NCI-H2227 treated with DMSO at 0.1 percent for 48 hours (cell line): ENCODE results near the gene JAZF1.

ENCODE experiments used
- DNase-seq: peaks from one replicate; lab custom pipeline; 2025; lab: John Stamatoyannopoulos, UW

Gene JAZF1

DNA sequence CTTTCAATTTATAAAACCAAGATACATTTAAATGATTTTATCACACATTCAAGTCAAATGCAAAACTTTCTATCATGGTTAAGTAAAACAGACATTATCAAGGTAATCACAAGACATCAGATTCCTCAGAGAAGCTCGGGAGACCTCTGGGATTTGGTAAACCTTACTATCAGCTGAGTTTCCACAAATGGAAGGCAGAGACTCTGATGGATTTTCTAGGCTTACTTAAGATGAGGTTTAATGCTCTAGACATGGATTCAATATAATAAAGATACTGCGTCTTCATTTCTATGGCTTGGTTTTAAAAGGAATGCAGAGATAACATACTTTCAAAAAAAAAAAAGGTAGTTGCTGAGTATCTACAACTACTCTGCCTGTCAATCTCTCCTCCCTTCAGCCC lies 171.7 kb downstream of the JAZF1 start:
- no peak for DNase-seq

DNA sequence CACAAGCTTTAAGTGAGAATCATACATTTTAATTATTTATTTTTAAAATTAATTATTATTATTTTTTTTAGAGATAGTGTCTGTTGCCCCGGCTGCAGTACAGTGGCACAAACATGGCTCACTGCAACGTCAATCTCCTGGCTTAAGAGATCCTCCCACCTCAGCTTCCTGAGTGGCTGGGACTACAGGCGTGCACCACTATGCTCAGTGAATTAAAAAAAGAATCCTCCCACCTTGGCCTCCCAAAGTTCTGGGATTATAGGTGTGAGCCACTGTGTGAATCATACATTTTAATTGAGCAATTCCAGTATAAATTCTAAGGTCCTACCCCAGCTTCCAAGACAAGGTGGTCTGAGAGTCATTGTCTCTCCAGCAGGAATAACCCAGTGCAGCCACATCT lies 172.4 kb downstream of the JAZF1 start:
- no peak for DNase-seq

DNA sequence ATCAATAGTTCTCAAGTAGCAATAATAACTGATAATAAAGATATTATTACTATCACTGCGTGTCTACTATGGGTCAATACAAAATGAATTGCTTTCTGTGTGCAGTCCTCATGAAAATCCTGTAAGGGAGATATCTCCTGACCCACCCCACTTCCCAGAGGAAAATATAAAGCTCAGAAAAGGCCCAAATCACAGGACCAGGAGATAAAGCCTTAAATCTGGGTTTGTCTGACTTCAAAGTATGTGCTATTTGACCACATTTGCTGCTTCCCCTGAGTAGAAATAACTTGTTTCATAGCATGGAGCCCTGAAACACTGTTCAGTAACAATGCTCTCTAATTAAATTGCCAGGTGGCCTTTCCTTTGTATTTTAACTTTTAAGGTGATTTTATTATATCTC lies 174.1 kb downstream of the JAZF1 start:
- DNase-seq = no peak

DNA sequence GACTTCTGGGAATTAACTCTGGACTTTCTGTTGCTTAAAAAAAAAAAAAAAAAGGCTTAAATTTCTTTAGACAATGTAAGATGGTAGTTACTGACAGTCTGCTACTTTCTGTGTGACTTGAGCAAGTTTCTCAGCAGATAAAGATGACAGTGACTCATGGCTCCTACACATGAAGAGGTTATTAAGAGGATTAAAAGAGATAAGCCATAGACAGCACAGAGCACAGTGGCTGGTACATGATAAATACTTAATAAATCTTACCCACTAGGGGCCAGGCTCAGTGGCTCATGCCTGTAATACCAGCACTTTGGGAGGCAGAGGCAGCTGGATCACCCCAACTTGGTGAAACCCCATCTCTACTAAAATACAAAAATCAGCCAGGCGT lies 174.8 kb downstream of the JAZF1 start:
- DNase-seq = no peak

DNA sequence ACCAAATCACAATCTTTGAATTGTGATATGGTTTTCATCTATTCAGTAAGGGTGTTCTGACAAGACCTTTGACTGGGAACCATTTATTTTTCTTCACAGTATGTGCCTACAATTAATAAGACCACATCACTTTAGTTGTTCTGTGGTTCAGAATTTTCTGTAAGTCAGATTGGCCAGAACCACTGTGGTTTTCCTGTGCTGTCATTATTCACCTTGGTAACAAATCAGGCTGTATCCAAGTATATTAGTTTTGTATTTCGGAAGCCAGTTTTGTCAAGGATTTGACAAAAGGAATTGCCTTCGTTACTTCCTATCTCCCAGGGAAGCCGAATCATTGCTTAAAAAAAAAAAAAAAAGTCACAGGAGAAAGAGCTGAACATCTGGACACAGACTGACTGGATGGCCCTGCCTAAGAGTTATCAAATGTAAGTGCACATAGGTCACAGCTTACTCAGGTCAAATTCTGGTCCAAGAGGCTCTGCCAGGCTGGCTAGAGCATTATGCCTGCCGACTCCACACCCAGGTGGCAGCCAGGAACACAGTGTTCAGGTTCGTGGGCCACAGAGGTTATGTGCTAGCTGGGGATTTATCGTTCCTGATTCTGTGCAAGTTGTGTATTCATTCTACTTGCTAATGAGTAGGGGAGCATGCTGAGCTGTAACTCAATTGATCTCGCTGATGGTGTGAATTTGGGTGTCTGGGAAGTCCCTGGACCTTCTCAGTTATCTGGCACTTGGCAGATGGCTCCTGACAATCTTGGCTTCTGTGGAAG lies 175.3 kb downstream of the JAZF1 start:
- DNase-seq = no peak

DNA sequence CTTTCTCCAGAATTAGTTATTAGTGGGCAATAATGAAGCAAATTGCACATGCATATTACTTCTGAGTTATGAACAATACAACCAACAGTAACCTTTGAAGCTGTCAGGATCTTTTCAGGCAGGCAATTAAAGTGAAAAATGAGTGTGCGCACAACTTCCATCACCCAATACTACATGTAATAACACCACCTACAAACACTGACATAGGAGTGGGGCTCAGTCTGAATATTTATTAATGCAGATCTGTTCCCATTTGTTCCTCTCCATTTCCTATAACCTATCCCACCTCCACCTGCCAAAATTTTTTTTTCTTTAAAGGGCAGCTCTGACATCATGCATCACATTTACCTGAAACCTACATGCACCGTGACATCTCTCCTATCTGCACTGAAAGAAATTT lies 177.2 kb downstream of the JAZF1 start:
- DNase-seq = no peak

DNA sequence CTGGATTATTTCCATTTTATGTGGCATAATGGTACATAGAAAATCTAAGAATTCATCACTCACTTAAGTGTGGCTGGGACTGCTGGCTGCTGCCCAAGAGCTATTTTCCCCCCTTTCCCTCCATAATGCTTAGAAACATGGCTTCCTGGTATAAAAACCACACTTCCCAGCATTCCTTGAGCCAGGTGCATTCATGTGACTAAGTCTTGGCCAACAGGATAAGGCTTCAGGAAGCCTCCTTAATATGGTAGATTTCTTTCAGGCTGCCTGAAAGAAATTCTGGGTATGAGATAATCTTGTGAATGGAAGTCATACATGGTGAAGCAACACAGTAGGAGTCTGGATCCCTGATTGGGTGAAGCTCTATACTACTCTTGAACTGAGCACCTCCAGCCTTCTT lies 178.0 kb downstream of the JAZF1 start:
- no peak for DNase-seq

DNA sequence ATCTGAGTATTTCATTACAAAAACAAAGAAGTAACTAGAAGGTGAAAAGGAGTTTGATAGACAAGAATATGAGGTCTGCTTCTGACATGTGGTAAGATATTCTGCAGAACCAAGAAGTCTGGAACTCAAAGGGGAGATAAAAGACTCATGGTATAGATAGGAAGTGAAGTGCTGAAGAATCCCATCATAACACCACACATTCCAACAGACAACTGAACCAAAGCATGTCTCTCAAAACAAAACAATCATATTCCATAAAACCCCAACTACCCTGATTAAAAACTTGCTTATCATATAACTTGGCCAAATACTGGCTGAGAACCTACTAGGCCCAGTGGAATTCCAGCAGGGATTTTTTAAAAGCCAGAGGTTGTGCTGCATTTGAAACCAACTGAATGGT lies 178.7 kb downstream of the JAZF1 start:
- no peak for DNase-seq

DNA sequence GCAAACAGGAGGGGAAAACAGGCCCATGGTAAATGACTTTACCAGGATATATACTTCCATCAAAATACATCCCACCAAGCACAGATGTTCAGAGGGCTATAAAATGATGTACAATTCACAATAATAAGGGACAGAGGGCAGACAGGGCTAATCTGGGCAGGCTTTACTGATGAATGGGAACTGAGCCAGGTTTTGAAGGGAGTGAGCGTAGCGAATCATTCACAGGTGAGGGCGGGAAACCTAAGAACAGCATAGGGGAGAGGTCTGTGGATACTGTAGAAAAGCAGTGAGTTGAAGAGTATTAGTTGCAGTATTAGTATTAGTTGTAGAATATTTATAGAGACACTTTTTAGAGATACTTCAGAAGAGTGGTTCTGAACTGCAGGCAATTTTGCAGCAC lies 180.8 kb downstream of the JAZF1 start:
- DNase-seq = no peak

DNA sequence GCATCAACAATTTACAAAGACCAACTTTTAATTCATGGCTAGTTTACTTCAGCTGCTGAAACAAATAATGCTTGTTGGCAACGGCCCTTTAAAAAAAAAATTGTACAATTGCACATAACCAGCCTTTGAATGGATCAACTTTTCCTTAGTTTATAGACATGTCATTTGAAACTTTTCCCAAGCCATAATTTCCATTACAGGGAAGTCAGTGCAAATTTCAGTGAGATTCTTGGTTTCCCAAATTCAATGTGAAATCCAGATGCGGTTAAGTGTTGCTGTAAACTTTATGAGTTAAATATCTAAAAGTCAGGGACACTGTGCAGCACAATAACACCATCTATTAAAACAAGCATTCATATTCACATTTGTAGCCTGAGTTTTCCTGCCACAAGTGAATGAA lies 182.2 kb downstream of the JAZF1 start:
- DNase-seq = no peak

DNA sequence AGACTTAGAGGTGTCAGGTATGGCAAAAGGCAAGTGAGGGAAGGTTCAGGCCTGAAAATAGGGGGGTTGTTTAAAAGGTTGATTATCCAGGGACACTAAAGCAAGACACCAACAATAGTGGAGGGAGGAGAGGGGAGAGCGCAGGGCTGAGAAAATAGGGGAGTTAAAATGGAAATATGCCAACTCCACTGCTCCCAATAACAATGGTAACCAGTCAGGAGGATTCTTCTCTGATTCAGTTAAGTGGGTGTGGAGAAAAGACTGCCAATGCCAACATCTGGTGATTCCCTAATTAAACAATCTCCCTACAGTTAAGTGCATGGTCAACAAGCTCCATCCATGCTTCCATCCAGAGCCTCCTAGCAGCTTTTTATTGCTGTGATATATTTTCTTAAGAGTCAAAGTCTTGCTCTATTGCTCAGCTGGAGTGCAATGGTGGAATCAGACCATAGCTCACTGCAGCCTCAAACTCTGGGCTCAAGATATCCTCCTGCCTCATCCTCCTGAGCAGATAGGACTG lies 183.3 kb downstream of the JAZF1 start:
- DNase-seq = no peak

DNA sequence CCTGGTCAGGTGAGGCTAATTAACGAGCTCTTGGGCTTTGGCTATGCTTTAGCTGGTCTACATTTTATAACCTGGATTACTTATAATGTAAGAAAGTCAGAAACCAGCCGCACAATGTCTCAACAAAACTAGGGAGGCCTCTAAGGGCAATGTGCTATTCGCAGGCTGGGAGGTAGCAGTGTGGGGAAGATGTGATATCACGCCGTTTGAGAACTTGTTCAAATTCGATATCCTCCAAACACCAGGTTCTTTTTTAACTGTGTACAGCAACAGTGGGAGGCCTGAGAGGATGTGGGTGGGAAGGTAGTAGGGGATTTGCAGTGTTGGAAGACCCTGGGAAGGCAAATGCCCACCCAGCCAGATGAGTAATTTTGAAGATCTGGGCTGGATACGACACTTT lies 184.5 kb downstream of the JAZF1 start:
- no peak for DNase-seq

DNA sequence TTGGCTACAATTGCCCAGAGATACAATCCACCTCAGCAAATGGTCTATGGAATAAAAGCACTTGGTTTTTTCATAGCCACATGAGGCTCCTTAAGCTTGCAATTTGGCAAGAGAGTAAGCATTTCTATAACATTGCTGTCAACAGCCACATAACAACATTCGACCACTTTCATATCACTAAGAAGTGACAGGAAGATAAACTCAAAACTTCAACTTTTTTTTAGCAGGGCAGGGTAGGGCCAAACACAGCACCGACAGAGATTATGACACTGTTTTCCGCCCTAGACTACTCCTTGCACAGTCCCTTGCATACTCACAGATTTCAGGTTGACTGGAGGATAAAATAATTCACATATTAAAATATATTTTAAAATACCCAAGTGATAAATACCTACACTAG lies 185.4 kb downstream of the JAZF1 start:
- DNase-seq = no peak

DNA sequence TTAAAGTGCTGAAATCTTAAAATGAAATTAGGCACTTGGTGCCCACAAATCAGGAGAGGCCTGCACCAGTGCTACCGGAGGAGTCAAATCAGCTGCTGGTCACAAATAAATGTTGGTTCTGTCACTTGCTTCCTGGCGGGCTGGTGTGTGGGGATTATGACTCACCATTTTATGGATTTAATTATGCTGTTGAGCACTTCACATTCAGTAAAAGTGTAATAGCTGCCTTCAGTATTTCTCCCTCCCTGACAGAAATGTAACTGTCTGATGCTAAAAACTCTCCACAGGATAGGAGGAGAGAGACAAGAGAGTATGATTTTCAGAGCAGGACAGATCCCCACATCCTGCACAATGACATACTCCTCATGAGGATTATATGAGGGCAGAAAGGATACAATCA lies 186.0 kb downstream of the JAZF1 start:
- DNase-seq = peak; percentile 17

DNA sequence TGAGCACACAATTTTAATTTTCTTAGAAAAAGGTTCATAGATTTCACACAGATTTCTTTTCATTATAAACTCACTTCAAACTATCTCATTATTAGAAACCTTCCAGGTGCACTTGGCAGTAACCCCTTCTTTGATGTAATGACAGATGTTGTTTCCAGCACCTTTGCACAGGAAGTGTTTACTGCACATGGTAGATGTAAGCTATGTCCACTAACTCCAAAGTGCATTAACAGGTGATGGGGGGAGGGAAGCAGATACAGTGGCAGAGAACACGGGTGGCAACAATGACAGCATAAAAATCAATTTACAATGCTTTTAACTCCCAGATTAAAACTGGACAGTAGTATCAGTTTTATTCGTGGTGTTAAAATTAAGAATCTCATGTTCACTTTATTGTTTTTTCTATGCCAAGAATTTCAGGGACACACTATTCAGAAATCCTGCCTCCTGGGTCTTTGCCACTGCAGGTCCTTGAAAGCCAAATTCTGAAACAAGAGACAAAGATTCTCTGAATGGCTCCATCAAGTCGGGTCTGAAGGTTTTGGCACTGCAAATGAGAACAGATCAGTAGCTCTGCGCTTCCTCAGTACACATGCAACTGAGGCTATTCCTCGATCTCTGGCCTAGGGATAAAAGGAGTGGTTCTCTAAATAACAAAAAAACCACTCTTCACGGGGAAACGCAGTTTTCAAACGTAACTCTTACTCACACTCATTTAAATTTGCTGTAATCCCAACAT lies 187.7 kb downstream of the JAZF1 start:
- no peak for DNase-seq

DNA sequence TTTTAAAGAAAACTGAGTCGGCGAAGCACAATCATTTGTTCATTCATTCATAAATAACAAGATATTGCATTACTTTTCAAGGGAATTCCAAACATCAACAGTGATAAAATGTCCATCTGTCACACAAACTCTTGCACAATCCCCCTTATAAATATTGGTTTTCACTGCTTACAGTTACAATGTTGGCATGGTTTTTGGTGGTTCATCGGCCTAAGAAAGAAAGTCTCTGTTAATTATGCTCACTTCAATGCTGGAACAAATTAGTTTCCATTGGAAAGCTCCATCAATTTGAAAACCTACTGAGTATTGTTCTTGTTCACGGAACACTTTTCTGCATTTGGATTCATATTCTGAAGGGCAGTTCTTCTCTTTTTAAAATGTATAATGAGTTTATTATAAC lies 188.5 kb downstream of the JAZF1 start:
- DNase-seq = no peak

DNA sequence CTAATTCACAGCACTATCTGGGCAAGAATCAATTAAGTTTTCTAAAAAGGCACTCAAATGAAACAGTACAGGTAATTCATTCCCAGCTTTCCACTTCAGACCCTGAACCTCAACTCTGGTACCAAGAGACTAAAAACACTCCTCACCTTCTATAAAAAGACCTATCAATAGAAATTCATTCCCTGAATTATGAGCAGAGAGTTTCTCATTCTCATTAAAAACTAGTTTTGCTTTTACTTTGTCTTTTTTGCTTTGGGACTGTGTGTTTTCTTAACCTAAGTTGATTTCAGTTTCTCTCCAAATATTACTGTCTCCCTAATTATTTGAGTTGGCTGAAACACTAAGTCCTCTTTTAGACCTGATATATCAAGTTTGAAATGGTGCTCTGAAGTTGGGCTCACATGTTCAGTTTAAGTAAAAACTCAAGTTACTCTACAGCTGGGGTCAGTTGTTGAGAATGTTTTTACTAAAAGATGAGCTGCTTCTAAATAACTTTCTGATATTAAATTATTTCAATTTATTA lies 189.5 kb downstream of the JAZF1 start:
- no peak for DNase-seq

DNA sequence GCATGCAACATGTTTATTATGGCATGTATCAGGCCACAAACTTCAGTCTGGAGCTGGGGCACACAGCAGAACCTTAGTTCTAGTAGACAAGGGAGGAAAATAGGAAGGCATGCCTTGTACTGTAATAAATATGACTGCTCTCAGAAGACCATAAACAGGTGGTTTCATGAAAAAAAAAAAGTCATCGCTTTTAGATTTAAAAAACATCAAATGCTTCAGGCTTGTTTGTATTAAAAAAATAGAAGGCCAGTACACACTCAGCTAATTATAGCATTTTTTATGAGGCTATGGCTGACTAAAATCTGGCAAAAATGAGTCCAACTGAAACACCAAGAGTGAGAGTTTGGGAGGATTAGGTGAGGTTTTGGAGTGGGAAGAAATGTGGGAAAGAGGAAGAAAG lies 204.1 kb downstream of the JAZF1 start:
- DNase-seq = no peak

DNA sequence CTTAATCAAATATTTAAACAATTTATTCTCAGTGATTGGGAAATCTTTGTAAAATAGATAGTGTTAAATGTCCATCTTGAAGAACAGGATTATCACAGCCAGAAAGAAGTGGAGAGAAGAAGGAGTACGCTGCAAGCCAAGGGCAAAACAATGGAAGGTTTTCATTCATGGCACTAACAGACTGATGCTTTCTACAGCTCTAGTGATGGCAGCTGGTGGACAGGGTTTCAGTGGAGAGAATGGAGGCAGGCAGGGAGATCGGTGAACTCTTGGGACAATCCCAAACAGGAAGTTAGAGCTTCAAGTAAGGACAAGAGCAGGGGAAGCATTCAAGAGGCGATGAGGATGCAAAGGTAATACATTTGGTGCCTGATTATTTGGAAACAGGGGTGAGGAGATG lies 207.0 kb downstream of the JAZF1 start:
- no peak for DNase-seq

DNA sequence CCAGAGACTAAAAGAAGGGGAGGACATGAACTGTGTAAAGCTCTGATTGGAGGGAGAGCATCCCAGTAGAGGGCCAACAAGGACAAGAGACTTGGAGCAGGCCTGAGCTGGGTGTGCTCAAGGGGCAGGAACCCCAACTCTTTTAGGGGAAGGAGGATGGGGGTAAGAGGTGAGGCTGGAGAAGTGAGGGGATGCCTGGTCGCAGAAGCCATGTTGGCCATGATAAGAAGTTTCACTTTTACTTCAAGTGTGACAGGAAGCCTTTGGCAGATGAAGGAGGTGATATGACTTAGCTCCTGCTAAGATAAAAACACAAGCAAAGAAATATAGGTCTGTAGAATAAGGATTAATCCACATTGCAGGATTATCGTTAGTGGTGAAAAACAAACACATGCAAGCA lies 208.3 kb downstream of the JAZF1 start:
- no peak for DNase-seq

DNA sequence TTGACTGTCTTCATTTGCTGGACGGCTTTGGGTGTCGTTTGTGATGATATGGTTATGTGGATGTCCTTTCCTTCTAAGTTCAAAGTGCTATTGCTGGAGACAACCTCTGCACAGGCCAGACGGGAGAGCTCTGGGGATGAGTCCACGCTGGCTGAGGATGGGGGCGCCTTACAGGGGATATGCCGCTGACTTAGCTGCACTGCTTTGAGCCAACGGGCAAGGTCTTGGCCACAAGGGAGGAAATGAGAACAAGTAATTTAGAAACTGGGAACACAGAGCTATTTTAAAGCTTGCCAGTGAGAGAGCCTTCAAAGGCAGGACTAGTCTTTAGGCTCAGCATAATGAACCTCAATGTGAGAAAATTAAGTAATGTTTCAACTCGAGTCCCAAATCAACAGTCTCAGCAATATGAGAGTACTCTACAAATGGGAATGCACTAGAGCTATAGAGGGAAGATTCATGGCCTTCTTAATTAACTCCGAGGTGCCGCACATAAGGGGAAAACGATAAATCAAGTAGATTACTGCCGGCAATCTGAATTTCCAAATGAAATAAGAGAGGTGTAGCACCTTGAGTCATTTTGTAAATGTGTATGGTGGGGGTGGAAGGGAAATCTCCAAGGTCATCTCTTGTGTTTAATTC lies 209.3 kb downstream of the JAZF1 start:
- DNase-seq = no peak

DNA sequence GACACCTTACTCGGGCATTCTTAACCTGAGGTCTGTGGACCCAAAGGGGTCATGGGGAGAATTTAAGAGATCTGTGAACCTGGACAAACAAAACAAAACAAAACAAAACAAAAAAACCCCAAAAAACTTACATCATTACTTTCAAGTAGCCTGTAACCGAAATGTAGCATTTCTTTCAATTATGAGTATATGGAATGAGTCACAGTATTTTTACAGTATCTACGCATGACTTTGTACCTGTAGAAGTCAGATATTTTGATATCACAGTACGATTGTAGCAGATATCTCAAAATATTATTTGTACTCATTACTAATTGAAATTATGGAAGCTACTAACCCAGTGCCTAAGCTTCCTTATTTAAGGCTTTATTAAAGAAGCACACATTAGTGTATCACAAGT lies 210.2 kb downstream of the JAZF1 start:
- DNase-seq = no peak

DNA sequence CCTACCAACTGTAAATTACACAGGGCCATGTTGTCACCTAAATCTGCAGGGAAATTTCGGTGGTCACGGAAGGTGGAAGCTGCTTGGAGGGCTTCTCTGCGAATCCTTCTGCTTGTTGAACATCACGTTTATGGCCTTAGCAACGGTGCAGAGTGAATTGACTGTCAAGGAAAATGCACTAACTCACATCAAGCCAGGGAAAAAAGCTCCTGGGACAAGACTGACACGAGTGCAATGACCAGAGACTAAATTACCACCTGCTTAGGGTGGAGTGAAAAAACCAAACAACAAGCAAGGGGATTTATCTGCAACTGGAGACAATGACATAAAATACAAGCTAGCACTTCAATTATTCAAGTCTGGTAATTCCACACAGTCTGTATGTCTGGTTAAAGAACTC lies 211.2 kb downstream of the JAZF1 start:
- no peak for DNase-seq
